ENCODE measurements around the gene FAM111B.
A peak's percentile ranks its signal among the peaks of the same experiment; 100 is the strongest.
"Not testable (repeated sequence)": the region's sequence is repeated elsewhere in the genome, so short reads cannot be mapped to it uniquely, and the experiment has no call there.

FAM111B gene

DNA sequence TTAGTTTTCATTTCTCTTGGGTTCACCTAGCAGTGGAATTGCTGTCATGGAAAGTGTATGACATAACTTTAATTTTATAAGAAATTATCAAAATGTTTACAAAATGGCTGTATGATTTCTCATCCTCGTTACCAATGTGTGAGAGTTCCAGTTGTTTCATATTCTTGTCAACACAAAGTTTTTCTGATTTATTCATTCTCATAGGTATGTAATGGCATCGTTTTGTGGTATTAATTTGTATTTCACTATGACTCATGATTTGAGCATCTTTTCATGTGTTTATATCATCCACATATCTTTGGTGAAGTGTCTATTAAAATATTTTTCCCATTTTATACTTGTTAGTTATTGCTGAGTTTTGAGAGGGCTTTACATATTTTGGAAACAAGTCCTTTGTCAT lies 5.5 kb downstream of the FAM111B start:
- no CpG with 5 or more reads among the region's 2 CpGs for WGBS
- no peak overlapping the region for H3K9ac ChIP-seq (ENCODE audit: low read depth, low read length)
- H3K27me3 ChIP-seq (ENCODE audit: insufficient read depth, low read length): peaks cover 10% of the 10 kb centered on the region
- H3K9me3 ChIP-seq (ENCODE audit: insufficient read depth, low read depth, low read length): peaks cover 7% of the 10 kb centered on the region
- H3K4me1 ChIP-seq (ENCODE audit: insufficient read depth, low read length): peaks cover 6% of the 10 kb centered on the region; the same call in 1 of the 2 replicates
- H3K27ac ChIP-seq (ENCODE audit: low read depth, low read length): no peak overlapping the region
- peaks cover 72% of the 10 kb centered on the region for H3K36me3 ChIP-seq (ENCODE audit: insufficient read depth, low read length)
- no peak overlapping the region for H3K4me3 ChIP-seq (ENCODE audit: low read length)

- WGBS: 92% methylated on average over 3 of the region's 3 CpGs
- H3K36me3 ChIP-seq (ENCODE audit: insufficient read depth, low read length): peaks cover 84% of the 10 kb centered on the region
Observed at GRCh38 chr11:59114344-59114743, 7.3 kb downstream of the FAM111B start.

GRCh38 chr11:59115553-59115952 lies 8.5 kb downstream of the FAM111B start:
- peaks cover 29% of the 10 kb centered on the region for H3K9me3 ChIP-seq (ENCODE audit: insufficient read depth, low read depth, low read length)
- H3K36me3 ChIP-seq (ENCODE audit: insufficient read depth, low read length): peaks cover 83% of the 10 kb centered on the region
- H3K27me3 ChIP-seq (ENCODE audit: insufficient read depth, low read length): no peaks in the 10 kb centered on the region
- no peak overlapping the region for H3K4me3 ChIP-seq (ENCODE audit: low read length)
- H3K27ac ChIP-seq (ENCODE audit: low read depth, low read length): no peak overlapping the region
- 100% methylated on average over 1 of the region's 1 CpG for WGBS
- no peaks in the 10 kb centered on the region for H3K4me1 ChIP-seq (ENCODE audit: insufficient read depth, low read length)
- no peak overlapping the region for H3K9ac ChIP-seq (ENCODE audit: low read depth, low read length)

More at GRCh38 chr11:59114344-59114743, 7.3 kb downstream of the FAM111B start:
- Histone ChIP-seq H3K9ac (ENCODE audit: low read depth, low read length) (no peak overlapping the region), H3K4me1 (ENCODE audit: insufficient read depth, low read length) (no peaks in the 10 kb centered on the region), H3K27ac (ENCODE audit: low read depth, low read length) (no peak overlapping the region), H3K27me3 (ENCODE audit: insufficient read depth, low read length) (no peaks in the 10 kb centered on the region), H3K9me3 (ENCODE audit: insufficient read depth, low read depth, low read length) (peaks cover 24% of the 10 kb centered on the region), H3K4me3 (ENCODE audit: low read length) (no peak overlapping the region)

- Histone ChIP-seq H3K9ac (ENCODE audit: low read depth, low read length) (no peak overlapping the region), H3K36me3 (ENCODE audit: insufficient read depth, low read length) (peaks cover 90% of the 10 kb centered on the region), H3K27me3 (ENCODE audit: insufficient read depth, low read length) (no peaks in the 10 kb centered on the region), H3K4me1 (ENCODE audit: insufficient read depth, low read length) (no peaks in the 10 kb centered on the region), H3K4me3 (ENCODE audit: low read length) (no peak overlapping the region), H3K27ac (ENCODE audit: low read depth, low read length) (no peak overlapping the region), H3K9me3 (ENCODE audit: insufficient read depth, low read depth, low read length) (peaks cover 31% of the 10 kb centered on the region)
- 98% methylated on average over 2 of the region's 2 CpGs for WGBS
Observed at GRCh38 chr11:59117774-59118173, 10.7 kb downstream of the FAM111B start.

- peaks cover 92% of the 10 kb centered on the region for H3K36me3 ChIP-seq (ENCODE audit: insufficient read depth, low read length)
- H3K9ac ChIP-seq (ENCODE audit: low read depth, low read length): no peak overlapping the region
- H3K9me3 ChIP-seq (ENCODE audit: insufficient read depth, low read depth, low read length): peaks cover 48% of the 10 kb centered on the region
- no peak overlapping the region for H3K27ac ChIP-seq (ENCODE audit: low read depth, low read length)
- no peak overlapping the region for H3K4me3 ChIP-seq (ENCODE audit: low read length)
- no peaks in the 10 kb centered on the region for H3K4me1 ChIP-seq (ENCODE audit: insufficient read depth, low read length)
- no peaks in the 10 kb centered on the region for H3K27me3 ChIP-seq (ENCODE audit: insufficient read depth, low read length)
Observed at GRCh38 chr11:59119826-59120225, 12.8 kb downstream of the FAM111B start.

GRCh38 chr11:59135648-59136461 lies 28.8 kb downstream of the FAM111B start:
- Histone ChIP-seq H3K4me1 (ENCODE audit: insufficient read depth, low read length) (no peaks in the 10 kb centered on the region), H3K9ac (ENCODE audit: low read depth, low read length) (no peak overlapping the region), H3K9me3 (ENCODE audit: insufficient read depth, low read depth, low read length) (peaks cover 29% of the 10 kb centered on the region), H3K4me3 (ENCODE audit: low read length) (peak overlapping the region; percentile 35; the same call in 1 of the 2 replicates), H3K36me3 (ENCODE audit: insufficient read depth, low read length) (peaks cover 10% of the 10 kb centered on the region; the same call in 1 of the 2 replicates), H3K27ac (ENCODE audit: low read depth, low read length) (no peak overlapping the region), H3K27me3 (ENCODE audit: insufficient read depth, low read length) (no peaks in the 10 kb centered on the region)
- 19% methylated on average over 20 of the region's 20 CpGs for WGBS

GRCh38 chr11:59136551-59136950 lies 29.5 kb downstream of the FAM111B start:
- 88% methylated on average over 6 of the region's 6 CpGs for WGBS
- peaks cover 22% of the 10 kb centered on the region for H3K9me3 ChIP-seq (ENCODE audit: insufficient read depth, low read depth, low read length)
- H3K4me1 ChIP-seq (ENCODE audit: insufficient read depth, low read length); H3K4me3 ChIP-seq (ENCODE audit: low read length); H3K36me3 ChIP-seq (ENCODE audit: insufficient read depth, low read length); H3K27ac ChIP-seq (ENCODE audit: low read depth, low read length); H3K9ac ChIP-seq (ENCODE audit: low read depth, low read length); H3K27me3 ChIP-seq (ENCODE audit: insufficient read depth, low read length): not testable (repeated sequence)

- Histone ChIP-seq H3K4me1 (ENCODE audit: insufficient read depth, low read length) (peaks cover 5% of the 10 kb centered on the region), H3K36me3 (ENCODE audit: insufficient read depth, low read length) (peaks cover 8% of the 10 kb centered on the region; the same call in 1 of the 2 replicates)
- WGBS: 96% methylated on average over 17 of the region's 17 CpGs
Observed at GRCh38 chr11:59137190-59137589, 30.2 kb downstream of the FAM111B start.

DNA sequence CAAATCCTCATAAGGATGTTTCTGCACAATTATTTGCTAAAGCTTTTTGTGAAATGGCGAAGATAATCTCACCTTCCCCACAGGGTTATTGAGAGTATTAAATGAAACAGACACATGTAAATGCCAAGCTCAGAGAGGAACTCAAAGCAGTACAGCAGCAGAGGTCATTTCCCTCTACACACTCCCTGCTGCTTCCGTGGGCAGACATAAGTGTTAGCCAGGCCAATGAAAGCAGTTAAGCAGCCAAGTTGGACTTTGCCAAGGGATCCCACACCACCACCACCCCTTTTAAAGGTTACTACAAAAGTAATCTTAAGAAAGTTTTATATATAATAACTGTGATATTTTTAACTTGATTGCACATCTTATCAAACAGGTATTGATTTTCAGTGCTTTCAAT lies 31.6 kb downstream of the FAM111B start:
- 85% methylated on average over 1 of the region's 2 CpGs for WGBS
- Histone ChIP-seq H3K9me3 (ENCODE audit: insufficient read depth, low read depth, low read length) (0 out of 2 replicates have a peak, but pooled peaks cover 1% of the 10 kb centered on the region), H3K36me3 (ENCODE audit: insufficient read depth, low read length) (0 out of 2 replicates have a peak, but pooled peaks cover under 1% of the 10 kb centered on the region), H3K27ac (ENCODE audit: low read depth, low read length) (no peak overlapping the region), H3K4me3 (ENCODE audit: low read length) (no peak overlapping the region), H3K4me1 (ENCODE audit: insufficient read depth, low read length) (peaks cover 10% of the 10 kb centered on the region), H3K9ac (ENCODE audit: low read depth, low read length) (no peak overlapping the region), H3K27me3 (ENCODE audit: insufficient read depth, low read length) (peaks cover 2% of the 10 kb centered on the region; the same call in 1 of the 2 replicates)

More at GRCh38 chr11:59137190-59137589, 30.2 kb downstream of the FAM111B start:
- no peaks in the 10 kb centered on the region for H3K27me3 ChIP-seq (ENCODE audit: insufficient read depth, low read length)
- H3K9me3 ChIP-seq (ENCODE audit: insufficient read depth, low read depth, low read length): peaks cover 16% of the 10 kb centered on the region; the same call in 1 of the 2 replicates
- no peak overlapping the region for H3K4me3 ChIP-seq (ENCODE audit: low read length)
- no peak overlapping the region for H3K27ac ChIP-seq (ENCODE audit: low read depth, low read length)
- no peak overlapping the region for H3K9ac ChIP-seq (ENCODE audit: low read depth, low read length)

GRCh38 chr11:59141191-59141590 lies 34.2 kb downstream of the FAM111B start:
- no peak overlapping the region for H3K27ac ChIP-seq (ENCODE audit: low read depth, low read length)
- WGBS: 93% methylated on average over 4 of the region's 4 CpGs
- H3K9me3 ChIP-seq (ENCODE audit: insufficient read depth, low read depth, low read length): no peaks in the 10 kb centered on the region
- H3K36me3 ChIP-seq (ENCODE audit: insufficient read depth, low read length): no peaks in the 10 kb centered on the region
- peaks cover 23% of the 10 kb centered on the region for H3K4me1 ChIP-seq (ENCODE audit: insufficient read depth, low read length)
- H3K4me3 ChIP-seq (ENCODE audit: low read length): no peak overlapping the region
- H3K27me3 ChIP-seq (ENCODE audit: insufficient read depth, low read length): peaks cover 21% of the 10 kb centered on the region; the same call in 1 of the 2 replicates
- no peak overlapping the region for H3K9ac ChIP-seq (ENCODE audit: low read depth, low read length)

DNA sequence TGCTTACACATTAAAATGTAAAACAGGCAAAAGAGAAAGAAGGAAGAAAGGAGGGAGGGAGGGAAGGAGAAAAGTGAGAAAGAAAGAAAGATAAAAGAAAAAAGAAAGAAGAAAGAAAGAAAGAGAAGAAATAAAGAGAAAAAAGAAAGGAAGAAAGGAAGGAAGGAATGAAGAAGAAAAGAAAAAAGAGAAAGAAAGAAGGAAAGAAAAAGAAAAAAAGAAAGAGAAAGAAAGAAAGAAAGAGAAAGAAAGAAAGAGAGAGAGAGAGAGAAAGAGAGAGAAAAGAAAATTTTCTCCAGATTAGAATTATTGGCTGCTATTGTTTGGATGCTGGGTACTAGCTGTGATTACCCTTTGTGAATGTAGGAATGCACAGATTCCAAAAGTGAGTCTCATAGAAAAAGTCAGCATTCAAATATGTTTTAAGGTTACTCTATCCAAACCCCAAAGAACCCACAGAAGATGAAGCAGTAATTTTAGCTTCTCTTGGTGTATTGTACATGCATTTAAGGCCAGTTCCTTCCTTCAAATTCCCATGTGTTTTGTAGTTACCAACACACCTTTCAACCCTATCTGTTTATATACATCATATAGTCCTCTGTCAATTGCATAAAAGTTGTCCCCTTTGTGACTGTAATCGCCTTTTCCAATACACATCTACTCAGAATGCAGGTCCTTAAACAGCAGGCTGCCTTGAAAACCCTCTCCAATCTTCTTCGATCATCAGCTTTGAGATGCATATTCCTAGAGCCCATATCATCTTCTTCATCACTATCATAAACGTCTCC lies 34.8 kb downstream of the FAM111B start:
- peak overlapping the region; percentile 85 for H3K4me3 ChIP-seq (ENCODE audit: low read length)
- H3K4me1 ChIP-seq (ENCODE audit: insufficient read depth, low read length): peaks cover 23% of the 10 kb centered on the region
- H3K27me3 ChIP-seq (ENCODE audit: insufficient read depth, low read length): peaks cover 21% of the 10 kb centered on the region; the same call in 1 of the 2 replicates
- peak overlapping the region; percentile 74; the same call in 1 of the 2 replicates for H3K9ac ChIP-seq (ENCODE audit: low read depth, low read length)
- H3K27ac ChIP-seq (ENCODE audit: low read depth, low read length): 0 out of 2 replicates have a peak overlapping the region, but pooled peaks have one; percentile 78
- H3K36me3 ChIP-seq (ENCODE audit: insufficient read depth, low read length): no peaks in the 10 kb centered on the region
- WGBS: 26% methylated on average over 3 of the region's 3 CpGs
- H3K9me3 ChIP-seq (ENCODE audit: insufficient read depth, low read depth, low read length): no peaks in the 10 kb centered on the region
